Measurements from ENCODE around the gene PCSK9.
A peak's percentile ranks its signal among the peaks of the same experiment; 100 is the strongest.

PCSK9 gene

GRCh38 chr1:55039342-55040082 is at the start of gene PCSK9:
Gene PCSK9, plus strand, starts transcription at chr1:55039548. Its CDS starts 290 bp downstream, at chr1:55039838.
- DNase-seq: no peak
- H3K4me3 Mint-ChIP-seq: no peak within 1 kb of the TSS
- H3K4me1 Mint-ChIP-seq: peaks cover 2% of the 10 kb centered on the region
- CTCF ChIA-PET: interaction anchor here (1.3 kb wide), 1 partner anchor 10 kb away, joined by 3 read pairs; no protein-coding TSS in a partner anchor
- H3K9me3 Mint-ChIP-seq: no peaks in the 10 kb centered on the region
- no peak within 1 kb of the TSS for H3K27ac Mint-ChIP-seq
- H3K27me3 Mint-ChIP-seq: peaks cover 64% of the 10 kb centered on the region
- H3K36me3 Mint-ChIP-seq: no peaks in the 10 kb centered on the region

- no peak for DNase-seq
- Mint-ChIP-seq H3K27me3 (peaks cover 25% of the 10 kb centered on the region), H3K9me3 (no peaks in the 10 kb centered on the region), H3K27ac (no peak overlapping the region), H3K4me3 (no peak overlapping the region), H3K4me1 (peaks cover 8% of the 10 kb centered on the region), H3K36me3 (no peaks in the 10 kb centered on the region)
- CTCF ChIA-PET: interaction anchor here (3.2 to 5.6 kb wide), 2 partner anchors 40 to 44 kb away, joined by 15 to 23 read pairs; no protein-coding TSS in a partner anchor
Observed at GRCh38 chr1:54989968-54990810, 49.2 kb upstream of the PCSK9 start.

DNA sequence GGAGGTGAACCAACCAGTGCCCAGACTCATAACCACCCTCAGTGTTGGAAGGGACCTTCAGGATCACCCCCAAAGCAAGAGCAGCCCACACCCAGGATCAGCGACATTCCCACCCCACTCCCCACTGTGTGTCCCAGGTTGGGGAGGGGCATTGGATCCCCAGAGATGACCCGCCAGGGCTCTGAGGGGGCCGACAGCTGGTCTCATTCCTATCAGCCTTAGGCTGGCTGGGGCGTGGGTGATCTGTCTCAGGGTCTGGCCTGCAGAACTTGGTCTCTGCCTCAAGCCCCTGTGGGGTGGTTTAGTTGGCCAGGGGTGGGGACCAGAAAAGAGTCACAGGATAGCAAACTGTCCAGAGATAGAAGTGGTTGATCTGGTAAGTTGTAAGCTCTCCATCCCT is 48.4 kb upstream of the PCSK9 start:
- CTCF ChIA-PET: interaction anchor here (5.6 kb wide), 1 partner anchor 45 kb away, joined by 23 read pairs; no protein-coding TSS in a partner anchor
- H3K4me3 Mint-ChIP-seq: no peak overlapping the region
- H3K27me3 Mint-ChIP-seq: peaks cover 25% of the 10 kb centered on the region

GRCh38 chr1:54991939-54992338 is 47.4 kb upstream of the PCSK9 start:
- Mint-ChIP-seq H3K27ac (no peak overlapping the region), H3K36me3 (no peaks in the 10 kb centered on the region), H3K4me1 (peaks cover 25% of the 10 kb centered on the region), H3K4me3 (no peak overlapping the region), H3K27me3 (peaks cover 32% of the 10 kb centered on the region), H3K9me3 (no peaks in the 10 kb centered on the region)
- CTCF ChIA-PET: interaction anchor here (0.7 to 2.3 kb wide), 2 partner anchors 42 to 47 kb away, joined by 3 to 9 read pairs; no protein-coding TSS in a partner anchor
- no peak for DNase-seq

More for the DNA sequence above, 48.4 kb upstream of the PCSK9 start:
- peaks cover 15% of the 10 kb centered on the region for H3K4me1 Mint-ChIP-seq
- no peak overlapping the region for H3K27ac Mint-ChIP-seq
- no peak for DNase-seq
- no peaks in the 10 kb centered on the region for H3K36me3 Mint-ChIP-seq
- no peaks in the 10 kb centered on the region for H3K9me3 Mint-ChIP-seq

- peaks cover 44% of the 10 kb centered on the region for H3K27me3 Mint-ChIP-seq
- H3K36me3 Mint-ChIP-seq: no peaks in the 10 kb centered on the region
- H3K27ac Mint-ChIP-seq: no peak overlapping the region
- H3K9me3 Mint-ChIP-seq: no peaks in the 10 kb centered on the region
- CTCF ChIA-PET: interaction anchor here (0.9 to 2.3 kb wide), 3 partner anchors 29 to 48 kb away, joined by 3 to 9 read pairs (median 4); no protein-coding TSS in a partner anchor
- no peak overlapping the region for H3K4me3 Mint-ChIP-seq
- no peak for DNase-seq
- peaks cover 29% of the 10 kb centered on the region for H3K4me1 Mint-ChIP-seq
Observed at GRCh38 chr1:54993140-54993539, 46.2 kb upstream of the PCSK9 start.

GRCh38 chr1:54994355-54994990 is 44.9 kb upstream of the PCSK9 start:
- peaks cover 58% of the 10 kb centered on the region for H3K27me3 Mint-ChIP-seq
- no peaks in the 10 kb centered on the region for H3K36me3 Mint-ChIP-seq
- H3K4me3 Mint-ChIP-seq: no peak overlapping the region
- no peak for DNase-seq
- H3K4me1 Mint-ChIP-seq: peaks cover 29% of the 10 kb centered on the region
- no peak overlapping the region for H3K27ac Mint-ChIP-seq
- no peaks in the 10 kb centered on the region for H3K9me3 Mint-ChIP-seq
- CTCF ChIA-PET: interaction anchor here (1.0 to 4.8 kb wide), 2 partner anchors 44 to 50 kb away, joined by 3 to 79 read pairs; no protein-coding TSS in a partner anchor

DNA sequence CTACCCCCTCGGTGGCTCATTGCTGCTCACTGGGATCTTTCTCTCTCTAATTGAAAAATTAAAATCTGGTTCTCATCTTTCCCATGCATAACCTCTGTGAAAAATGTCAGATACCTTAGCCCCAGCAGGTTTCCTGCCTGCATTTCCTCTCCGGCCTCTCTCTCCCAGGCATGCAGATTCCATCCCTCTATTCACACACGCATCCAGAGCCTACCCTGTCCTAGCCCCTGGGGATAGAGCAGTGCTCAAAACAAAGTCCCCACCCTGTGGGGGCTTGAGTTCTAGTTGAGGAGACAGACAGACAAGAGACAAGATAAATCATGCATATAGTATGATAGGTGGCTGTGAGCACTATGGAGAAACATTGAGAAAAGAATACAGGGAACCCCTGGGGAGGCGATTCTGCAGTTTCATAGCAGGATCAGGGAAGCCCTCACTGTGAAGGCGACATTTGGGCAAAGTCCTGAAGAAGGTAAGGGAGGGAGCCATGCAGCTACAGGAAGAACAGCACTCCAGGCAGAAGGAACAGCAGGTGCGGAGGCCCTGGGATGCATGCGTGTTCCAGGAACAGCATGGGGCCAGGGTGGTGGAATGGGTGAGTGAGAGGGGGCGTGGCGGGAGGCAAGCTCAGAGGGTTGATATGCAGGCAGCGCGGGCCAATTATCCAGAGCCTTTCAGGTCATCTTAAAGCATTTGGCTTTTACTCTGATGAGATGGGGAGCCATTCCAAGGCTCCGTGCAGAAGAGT is 44.2 kb upstream of the PCSK9 start:
- Mint-ChIP-seq H3K27ac (no peak overlapping the region), H3K4me1 (peaks cover 29% of the 10 kb centered on the region), H3K4me3 (no peak overlapping the region), H3K36me3 (no peaks in the 10 kb centered on the region), H3K27me3 (peaks cover 61% of the 10 kb centered on the region), H3K9me3 (no peaks in the 10 kb centered on the region)
- CTCF ChIA-PET: interaction anchor here (1.0 to 5.5 kb wide), 5 partner anchors 10 to 50 kb away, joined by 3 to 95 read pairs (median 8); no protein-coding TSS in a partner anchor
- no peak for DNase-seq

DNA sequence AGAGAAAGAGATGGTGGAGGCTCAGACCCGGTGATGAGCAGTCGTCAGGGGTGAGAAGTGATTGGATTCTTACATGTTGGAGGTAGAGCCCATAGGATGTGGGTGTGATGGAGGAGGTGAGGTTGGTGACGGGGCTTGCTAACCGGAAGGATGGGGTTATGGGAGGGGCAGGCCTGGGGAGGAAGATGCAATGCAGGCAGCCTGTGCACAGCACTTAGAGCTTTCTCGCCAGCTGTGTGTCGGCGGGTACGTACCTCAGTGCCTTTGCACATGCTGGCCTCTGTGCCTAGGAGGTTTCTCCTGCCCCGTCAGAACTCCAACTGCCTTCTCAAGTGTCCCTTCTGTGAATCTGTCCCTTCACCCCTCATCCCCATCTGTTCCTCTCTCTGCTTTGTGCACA is 43.5 kb upstream of the PCSK9 start:
- no peaks in the 10 kb centered on the region for H3K9me3 Mint-ChIP-seq
- peaks cover 61% of the 10 kb centered on the region for H3K27me3 Mint-ChIP-seq
- CTCF ChIA-PET: interaction anchor here (0.6 to 5.5 kb wide), 10 partner anchors 8 to 55 kb away, joined by 3 to 95 read pairs (median 6); no protein-coding TSS in a partner anchor
- peak overlapping the region; percentile 77 for H3K27ac Mint-ChIP-seq
- H3K36me3 Mint-ChIP-seq: no peaks in the 10 kb centered on the region
- no peak overlapping the region for H3K4me3 Mint-ChIP-seq
- DNase-seq: peak; percentile 66
- peaks cover 29% of the 10 kb centered on the region for H3K4me1 Mint-ChIP-seq

GRCh38 chr1:54996359-54996868 is 42.9 kb upstream of the PCSK9 start:
- no peak overlapping the region for H3K4me3 Mint-ChIP-seq
- no peaks in the 10 kb centered on the region for H3K9me3 Mint-ChIP-seq
- H3K36me3 Mint-ChIP-seq: no peaks in the 10 kb centered on the region
- DNase-seq: peak; percentile 82
- peak overlapping the region; percentile 2 for H3K27ac Mint-ChIP-seq
- CTCF ChIA-PET: interaction anchor here (0.6 to 5.5 kb wide), 12 partner anchors 9 to 683 kb away, joined by 3 to 95 read pairs (median 4); no protein-coding TSS in a partner anchor
- H3K4me1 Mint-ChIP-seq: peaks cover 29% of the 10 kb centered on the region
- H3K27me3 Mint-ChIP-seq: peaks cover 61% of the 10 kb centered on the region

- Mint-ChIP-seq H3K9me3 (no peaks in the 10 kb centered on the region), H3K27ac (no peak overlapping the region), H3K36me3 (no peaks in the 10 kb centered on the region), H3K27me3 (peaks cover 61% of the 10 kb centered on the region), H3K4me1 (peaks cover 29% of the 10 kb centered on the region), H3K4me3 (no peak overlapping the region)
- CTCF ChIA-PET: interaction anchor here (0.7 to 5.5 kb wide), 10 partner anchors 9 to 683 kb away, joined by 3 to 95 read pairs (median 6); no protein-coding TSS in a partner anchor
- DNase-seq: no peak
Observed at GRCh38 chr1:54996869-54997710, 42.3 kb upstream of the PCSK9 start.

DNA sequence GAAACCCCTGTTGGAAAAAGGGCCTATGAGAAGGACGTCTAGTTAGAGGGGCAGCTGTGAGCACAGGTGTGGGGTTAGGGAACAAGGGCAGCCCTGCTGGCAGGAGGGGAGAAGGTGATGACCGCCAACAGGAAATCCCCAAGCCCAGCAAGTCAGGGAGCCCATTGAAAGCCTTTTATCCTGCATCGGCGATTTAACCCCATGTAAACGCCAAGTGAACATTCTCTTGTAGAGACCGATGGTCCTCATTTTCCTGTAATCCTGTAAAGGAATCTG is 41.7 kb upstream of the PCSK9 start:
- Mint-ChIP-seq H3K4me3 (no peak overlapping the region), H3K27ac (no peak overlapping the region), H3K36me3 (no peaks in the 10 kb centered on the region), H3K9me3 (no peaks in the 10 kb centered on the region), H3K27me3 (peaks cover 61% of the 10 kb centered on the region), H3K4me1 (peaks cover 29% of the 10 kb centered on the region)
- DNase-seq: no peak
- CTCF ChIA-PET: interaction anchor here (2.3 to 5.5 kb wide), 3 partner anchors 40 to 51 kb away, joined by 9 to 95 read pairs (median 79); no protein-coding TSS in a partner anchor

GRCh38 chr1:54998100-54998499 is 41.2 kb upstream of the PCSK9 start:
- no peaks in the 10 kb centered on the region for H3K9me3 Mint-ChIP-seq
- no peak overlapping the region for H3K27ac Mint-ChIP-seq
- peaks cover 61% of the 10 kb centered on the region for H3K27me3 Mint-ChIP-seq
- H3K36me3 Mint-ChIP-seq: no peaks in the 10 kb centered on the region
- H3K4me3 Mint-ChIP-seq: no peak overlapping the region
- H3K4me1 Mint-ChIP-seq: peaks cover 29% of the 10 kb centered on the region
- CTCF ChIA-PET: interaction anchor here (2.3 to 5.5 kb wide), 3 partner anchors 41 to 52 kb away, joined by 9 to 95 read pairs (median 79); no protein-coding TSS in a partner anchor
- no peak for DNase-seq
